GM12872 (cell line): ENCODE data around the gene SMYD2.

Experiments used
- TF ChIP-seq, protein P1 (sequence below): IDR thresholded peaks from 3 replicates; pipeline ENCODE4 v1.5.1; 2011; ENCODE audit warnings: low read depth, mild to moderate bottlenecking, low read length, moderate library complexity; ENCODE audit not compliant: insufficient read depth

The SMYD2 gene

DNA sequence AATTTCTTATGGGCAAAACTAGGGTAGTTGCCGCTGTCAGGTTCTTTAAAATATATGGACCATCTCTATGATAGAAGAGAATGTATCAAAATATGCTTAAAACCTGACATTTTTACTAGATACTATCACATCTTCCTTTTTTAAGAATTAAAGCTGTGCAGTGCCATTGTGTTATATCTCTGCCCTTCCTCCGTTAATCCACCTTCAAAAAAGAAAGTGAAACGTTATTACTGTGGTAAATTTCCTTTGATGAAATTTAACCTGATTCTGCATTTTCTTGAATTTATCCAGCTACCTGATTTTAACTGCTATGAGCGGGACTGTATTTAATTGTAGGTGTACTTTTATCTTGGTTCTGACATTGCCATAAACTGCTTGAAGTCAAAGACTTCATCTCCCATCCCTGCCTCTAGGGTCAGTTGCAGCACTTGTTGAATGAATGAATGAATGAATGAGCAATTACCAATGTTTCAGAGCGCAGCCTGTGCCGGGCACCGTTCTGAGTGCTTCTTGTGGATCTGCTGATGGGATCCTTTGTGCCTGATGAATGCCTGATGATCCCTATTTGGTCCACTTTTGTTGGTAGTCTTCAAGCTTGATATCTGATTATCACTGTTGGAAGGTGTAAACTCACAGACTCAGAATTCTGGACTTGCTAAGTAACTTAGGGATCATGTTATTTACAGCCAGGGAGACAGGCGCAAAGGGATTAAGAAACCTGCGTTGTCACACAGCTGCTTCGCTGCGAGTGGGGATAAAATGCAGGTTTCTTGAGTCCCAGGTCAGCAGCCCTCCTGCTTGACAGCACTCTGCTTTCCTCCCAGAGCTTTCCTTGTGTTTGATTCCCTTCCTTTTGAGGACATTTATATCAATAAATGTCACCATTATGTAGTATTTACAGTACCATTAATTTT lies 30.1 kb downstream of the SMYD2 start:
- TF ChIP-seq, protein P1, sequence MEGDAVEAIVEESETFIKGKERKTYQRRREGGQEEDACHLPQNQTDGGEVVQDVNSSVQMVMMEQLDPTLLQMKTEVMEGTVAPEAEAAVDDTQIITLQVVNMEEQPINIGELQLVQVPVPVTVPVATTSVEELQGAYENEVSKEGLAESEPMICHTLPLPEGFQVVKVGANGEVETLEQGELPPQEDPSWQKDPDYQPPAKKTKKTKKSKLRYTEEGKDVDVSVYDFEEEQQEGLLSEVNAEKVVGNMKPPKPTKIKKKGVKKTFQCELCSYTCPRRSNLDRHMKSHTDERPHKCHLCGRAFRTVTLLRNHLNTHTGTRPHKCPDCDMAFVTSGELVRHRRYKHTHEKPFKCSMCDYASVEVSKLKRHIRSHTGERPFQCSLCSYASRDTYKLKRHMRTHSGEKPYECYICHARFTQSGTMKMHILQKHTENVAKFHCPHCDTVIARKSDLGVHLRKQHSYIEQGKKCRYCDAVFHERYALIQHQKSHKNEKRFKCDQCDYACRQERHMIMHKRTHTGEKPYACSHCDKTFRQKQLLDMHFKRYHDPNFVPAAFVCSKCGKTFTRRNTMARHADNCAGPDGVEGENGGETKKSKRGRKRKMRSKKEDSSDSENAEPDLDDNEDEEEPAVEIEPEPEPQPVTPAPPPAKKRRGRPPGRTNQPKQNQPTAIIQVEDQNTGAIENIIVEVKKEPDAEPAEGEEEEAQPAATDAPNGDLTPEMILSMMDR: no peak

DNA sequence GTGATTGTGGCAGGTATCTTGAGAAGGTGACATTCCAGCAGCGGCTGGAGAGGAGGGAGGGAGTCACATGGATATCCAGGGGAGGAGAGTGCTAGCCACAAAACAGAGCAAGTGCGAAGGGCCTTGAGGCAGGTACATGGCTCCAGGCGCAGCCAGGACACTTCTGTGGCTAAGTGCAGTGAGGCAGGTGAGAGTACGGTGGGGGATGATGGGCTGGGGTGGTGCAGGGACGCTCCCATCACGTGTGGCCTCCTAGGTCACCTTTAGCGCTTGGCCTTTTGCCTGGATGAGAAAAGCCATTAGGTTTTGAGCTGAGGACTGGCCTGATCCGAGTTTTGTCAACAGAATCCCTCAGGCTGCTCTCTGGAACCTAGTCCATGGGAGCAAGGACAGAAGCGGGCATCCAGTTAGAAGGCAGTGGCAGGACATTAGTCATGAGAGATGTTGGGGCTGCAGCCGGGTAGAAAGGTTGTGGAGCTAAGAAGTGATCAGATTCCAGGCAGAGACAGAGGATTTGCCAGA lies 31.6 kb downstream of the SMYD2 start:
- TF ChIP-seq, protein P1: no peak

GRCh38 chr1:214314178-214314843 lies 33.4 kb downstream of the SMYD2 start:
- TF ChIP-seq, protein P1: no peak

DNA sequence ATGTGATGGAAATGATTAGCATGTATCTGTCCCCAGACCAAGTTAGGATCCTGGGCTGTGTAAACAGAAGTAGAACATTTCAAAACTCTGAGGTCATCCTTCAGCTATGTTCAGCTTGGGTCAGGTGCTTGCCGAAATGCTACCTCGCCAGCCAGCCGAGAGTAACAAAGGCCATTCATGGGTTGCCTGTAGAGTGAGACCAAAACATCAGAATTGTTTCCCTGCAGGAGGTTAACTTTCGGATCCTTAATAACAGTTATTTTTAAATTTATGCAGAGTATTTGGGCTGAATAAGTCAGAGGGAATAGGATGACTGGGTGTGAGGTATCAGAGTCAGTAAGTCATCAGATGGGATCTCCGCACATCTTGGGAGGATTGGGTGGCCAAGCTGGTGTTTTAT lies 35.6 kb downstream of the SMYD2 start:
- TF ChIP-seq, protein P1: no peak

- TF ChIP-seq, protein P1: no peak
These were observed 36.3 kb downstream of the SMYD2 start for GRCh38 chr1:214317300-214317699.

GRCh38 chr1:214317734-214318133 lies 36.8 kb downstream of the SMYD2 start:
- TF ChIP-seq, protein P1: 0 out of 3 replicates have a peak, but pooled peaks have one; percentile 5

GRCh38 chr1:214318356-214318755 lies 37.4 kb downstream of the SMYD2 start:
- TF ChIP-seq, protein P1: no peak
